Right lobe of liver (tissue), 6 donors: ENCODE data around the gene EPS8L3. TPM values are rescaled to one million over a fixed set of nuclear protein-coding genes. Genes with fewer than 3 reads are reported as not detected.

Source experiments
- ATAC-seq, 4 donors: fragments of 200-7000 bp; cut with Tn5 transposase; one replicate each; pipeline ENCODE4 v1.9.1; 2020; ENCODE audit warnings: mild to moderate bottlenecking in 4 of 4, moderate library complexity in 4 of 4
- DNase-seq, 3 donors: peaks; one replicate each; pipeline ENCODE4 v3.0.0-alpha.2; 2020
- H3K27ac ChIP-seq, 3 donors: fragments of 200-600 bp; one replicate each; pipeline ENCODE4 v1.8.0; 2022
- H3K27me3 ChIP-seq, 2 donors: fragments of 200-600 bp; one replicate each; pipeline ENCODE4 v1.8.0; 2022
- H3K36me3 ChIP-seq, 4 donors: fragments of 200-600 bp; sonication (generic) in 1 of 4; one replicate each; pipeline versions ENCODE4 v1.5.1 to v1.8.0; 2017 to 2022; ENCODE audit warnings: control low read depth in 1 of 4
- H3K4me1 ChIP-seq, 4 donors: fragments of 200-600 bp; sonication (generic) in 1 of 4; one replicate each; pipeline versions ENCODE4 v1.5.1 to v1.8.0; 2017 to 2022; ENCODE audit warnings: control low read depth in 1 of 4
- H3K4me3 ChIP-seq, 3 donors: fragments of 200-600 bp; one replicate each; pipeline ENCODE4 v1.8.0; 2022
- H3K9me3 ChIP-seq, 4 donors: fragments of 200-600 bp; sonication (generic) in 1 of 4; one replicate each; pipeline versions ENCODE4 v1.5.1 to v1.8.0; 2017 to 2022; ENCODE audit warnings: control low read depth in 1 of 4
- CTCF ChIP-seq, 4 donors: fragments of 200-600 bp in 3 of 4; fragments of 450-650 bp in 1 of 4; IDR thresholded peaks; one replicate each; pipeline versions ENCODE4 v1.5.1 to v1.8.0; 2016 to 2022; ENCODE audit warnings: antibody characterized with exemption in 4 of 4, mild to moderate bottlenecking in 2 of 4
- POLR2A ChIP-seq: fragments of 450-650 bp; IDR thresholded peaks from one replicate; pipeline ENCODE4 v1.6.1; 2017; ENCODE audit warnings: antibody characterized with exemption, mild to moderate bottlenecking
- WGBS: methylation state at CpG from one replicate; pipeline ENCODE4 v1.1.6; 2018; ENCODE audit warnings: low coverage, low lambda C conversion rate; ENCODE audit not compliant: insufficient coverage; ENCODE audit errors: missing lambda C conversion rate; 5-methylcytosine and 5-hydroxymethylcytosine counted together
- intact Hi-C, 2 donors: fragments of 100-400 bp; cut with DNase I; formaldehyde crosslinking; loops; one replicate each; pipeline versions ENCODE4 v1.11.2 to v1.14.1; 2022
- total RNA-seq, 6 experiments: library from RNA; depleted of rRNA in 2 of 6; stranded (reverse); fragments of >200 nt in 2 of 6; fragmentation: NEBNext Ultra II Directional in 3 of 6; extraction: Animal tissue kit (Norgen Biotek cat#: 25700) in 3 of 6; gene quantifications; one replicate each; pipeline versions ENCODE4 v1.1.0 to v1.2.4, GENCODE V29; 2016 to 2023
- donor health status: DM: no; HTN: yes; CAD: no.
- donor health status: DM: no; HTN: no; CAD: no.
- donor health status: DM: no; HTN: no; CAD: no.
- donor health status: DM: no; HTN: yes; CAD: no.
- donor health status: DM: no; HTN: yes; CAD: no.

EPS8L3 gene
- total RNA-seq, 6 experiments from 2014 or later = 3.2 to 4.7 (median 3.3) TPM; not detected in 3

DNA sequence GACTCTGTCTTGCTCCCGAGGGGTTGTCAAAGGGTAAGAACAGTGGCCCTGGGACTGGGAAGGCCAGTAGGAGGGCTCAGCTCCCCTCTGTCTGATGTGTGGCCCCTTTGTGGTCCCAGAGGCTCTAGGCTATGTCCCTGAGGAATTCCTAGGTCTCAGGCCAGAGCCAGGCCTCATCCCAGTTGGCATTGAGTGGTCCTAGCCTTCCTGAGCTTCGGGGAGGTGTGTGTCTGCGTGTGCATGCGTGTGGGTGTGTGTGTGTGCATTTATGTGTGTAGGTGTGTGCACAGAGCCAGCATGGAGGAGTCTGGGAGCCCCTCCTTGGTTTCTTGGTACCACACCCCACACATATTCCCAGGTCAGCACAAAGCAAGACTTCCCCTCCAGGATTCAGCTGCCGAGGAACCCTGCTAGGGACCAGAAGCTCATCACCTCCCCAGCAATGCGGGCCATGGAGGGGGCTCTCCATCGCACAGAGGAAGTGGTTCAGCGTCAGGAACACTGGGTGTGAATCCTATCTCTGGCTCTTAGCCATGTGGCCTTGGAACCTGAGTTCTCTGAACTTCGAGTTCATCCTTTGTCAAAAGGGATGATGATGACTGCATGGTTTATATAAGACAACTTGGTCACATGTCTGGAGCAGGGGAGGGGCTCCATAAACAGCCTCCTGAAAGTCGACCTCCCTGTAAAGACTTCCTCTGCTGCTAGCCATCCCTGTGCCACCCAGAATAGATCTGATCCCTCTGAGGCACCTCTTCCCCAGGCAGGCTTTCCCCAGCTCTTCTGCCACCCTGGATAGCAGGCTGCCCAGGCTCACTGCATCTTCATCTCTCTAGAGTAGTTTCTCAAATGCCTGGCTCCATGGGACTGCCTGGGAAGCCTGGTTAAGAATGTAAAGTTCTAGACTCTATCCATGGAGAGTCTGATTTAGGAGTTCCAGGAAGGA, 8.3 kb upstream of the EPS8L3 start:
- intact Hi-C loops = loop anchor here (5.0 to 10.0 kb wide), 2 partner anchors 130 to 227 kb away; partner anchors contain the start of gene GNAI3 (in 1 of the 2)
- no peaks in the 10 kb centered on the region for H3K36me3 ChIP-seq
- 49% methylated on average over 2 of the region's 10 CpGs for WGBS
- DNase-seq (peak; percentile 3 to 44 (median 28)), ATAC-seq (peak in 1 of 4 donors; percentile 15)
- no peaks in the 10 kb centered on the region for H3K27me3 ChIP-seq
- TF ChIP-seq POLR2A (no peak), CTCF (IDR thresholded peaks at IDR 0.05) (no peak)
- no peak overlapping the region for H3K27ac ChIP-seq
- H3K4me1 ChIP-seq = no peaks in the 10 kb centered on the region
- no peaks in the 10 kb centered on the region for H3K9me3 ChIP-seq
- no peak overlapping the region for H3K4me3 ChIP-seq

GRCh38 chr1:109770331-109771095, 6.8 kb upstream of the EPS8L3 start:
- no peak for TF ChIP-seq CTCF (IDR thresholded peaks at IDR 0.05)
- TF ChIP-seq POLR2A = no peak
- Histone ChIP-seq H3K4me1 (no peaks in the 10 kb centered on the region), H3K36me3 (no peaks in the 10 kb centered on the region), H3K27me3 (no peaks in the 10 kb centered on the region), H3K4me3 (no peak overlapping the region), H3K27ac (no peak overlapping the region), H3K9me3 (no peaks in the 10 kb centered on the region)
- intact Hi-C loops = loop anchor here (5.0 to 10.0 kb wide), 2 partner anchors 128 to 226 kb away; partner anchors contain the start of gene GNAI3 (in 1 of the 2)
- WGBS = 85% methylated on average over 5 of the region's 11 CpGs
- DNase-seq (peak; percentile 20 to 48 (median 45)), ATAC-seq (no peak)

- ATAC-seq (no peak), DNase-seq (peak; percentile 7 to 37 (median 27))
- Histone ChIP-seq H3K27me3 (no peaks in the 10 kb centered on the region), H3K27ac (no peak overlapping the region), H3K36me3 (no peaks in the 10 kb centered on the region), H3K4me1 (no peaks in the 10 kb centered on the region), H3K9me3 (no peaks in the 10 kb centered on the region), H3K4me3 (no peak overlapping the region)
- TF ChIP-seq CTCF (IDR thresholded peaks at IDR 0.05) = no peak
- WGBS = 78% methylated on average over 10 of the region's 11 CpGs
- intact Hi-C loops = loop anchor here (5.0 to 10.0 kb wide), 2 partner anchors 127 to 225 kb away; partner anchors contain the start of gene GNAI3 (in 2 of the 2)
Measured at GRCh38 chr1:109769330-109770078, 5.8 kb upstream of the EPS8L3 start.

GRCh38 chr1:109768820-109769219, 5.1 kb upstream of the EPS8L3 start:
- Histone ChIP-seq H3K9me3 (no peaks in the 10 kb centered on the region), H3K27ac (no peak overlapping the region), H3K36me3 (no peaks in the 10 kb centered on the region), H3K4me3 (no peak overlapping the region), H3K4me1 (no peaks in the 10 kb centered on the region), H3K27me3 (no peaks in the 10 kb centered on the region)
- intact Hi-C loops = loop anchor here in 1 of 2 donors (10.0 kb wide), 1 partner anchor 224 kb away; the partner anchor contains the start of gene GNAI3
- no peak for TF ChIP-seq CTCF (IDR thresholded peaks at IDR 0.05)
- WGBS = 84% methylated on average over 7 of the region's 7 CpGs
- DNase-seq = peak; percentile 11 to 35 (median 25)
- no peak for ATAC-seq
